Fibroblast of mammary gland (primary cell): ENCODE results near the gene NNT.
"Not testable (repeated sequence)": the region's sequence is repeated elsewhere in the genome, so short reads cannot be mapped to it uniquely, and the experiment has no call there.

ENCODE experiments used
- DNase-seq: peaks from one replicate; pipeline ENCODE4 v3.0.0-alpha.2; 2010; ENCODE audit warnings: low read depth
- H3K4me3 ChIP-seq: 2 replicates; pipeline ENCODE4 v1.5.1; 2011; ENCODE audit warnings: low read depth, mild to moderate bottlenecking, low read length, moderate library complexity; ENCODE audit not compliant: control insufficient read depth
- CTCF ChIP-seq: conservative IDR thresholded peaks from 2 replicates; pipeline ENCODE4 v1.5.1; 2011; ENCODE audit warnings: low read depth, low read length, inconsistent platforms; ENCODE audit not compliant: control insufficient read depth, insufficient read depth

The NNT gene

GRCh38 chr5:43694027-43694426 lies 91.0 kb downstream of the NNT start:
- no peak for DNase-seq
- no peak for TF ChIP-seq CTCF
- H3K4me3 ChIP-seq: no peak overlapping the region

GRCh38 chr5:43696444-43696843 lies 93.5 kb downstream of the NNT start:
- DNase-seq, H3K4me3 ChIP-seq: not testable (repeated sequence)

DNA sequence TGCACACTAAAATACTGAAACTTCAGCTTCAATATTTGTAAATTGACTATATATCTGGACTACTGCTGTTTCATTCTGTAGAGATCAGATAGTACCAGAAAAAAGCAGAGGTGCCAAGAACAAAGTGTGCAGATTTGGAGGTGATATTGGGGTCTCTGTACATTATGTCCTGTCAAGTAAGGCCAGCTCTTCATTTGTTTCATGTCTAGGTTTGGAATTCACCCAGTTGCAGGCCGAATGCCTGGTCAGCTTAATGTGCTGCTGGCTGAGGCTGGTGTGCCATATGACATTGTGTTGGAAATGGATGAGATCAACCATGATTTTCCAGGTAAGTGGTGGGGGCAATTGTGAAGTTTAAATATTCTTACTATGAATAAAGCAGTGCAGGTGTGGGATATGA lies 96.9 kb downstream of the NNT start:
- H3K4me3 ChIP-seq: no peak overlapping the region
- no peak for DNase-seq
- TF ChIP-seq CTCF: no peak

DNA sequence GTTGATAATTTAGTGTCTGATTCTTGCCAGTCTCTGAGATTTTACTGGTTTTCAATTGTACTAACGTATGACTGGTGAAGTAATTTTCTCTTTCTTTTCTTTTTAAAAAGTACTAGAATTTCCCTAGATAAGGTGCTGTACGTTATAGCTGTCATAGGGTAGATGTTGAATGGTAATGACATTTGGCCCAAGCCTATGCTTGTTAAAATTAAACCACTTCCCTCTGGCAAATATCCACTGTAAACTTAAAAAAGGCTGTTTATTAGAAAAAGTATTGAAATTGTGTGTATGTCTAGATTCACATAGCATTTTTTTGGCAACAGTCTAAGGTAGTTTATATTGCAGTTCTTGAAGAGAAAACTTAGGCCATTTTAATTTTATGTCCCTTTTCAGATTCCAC lies 97.6 kb downstream of the NNT start:
- no peak overlapping the region for H3K4me3 ChIP-seq
- TF ChIP-seq CTCF: no peak
- no peak for DNase-seq

GRCh38 chr5:43701227-43701626 lies 98.2 kb downstream of the NNT start:
- TF ChIP-seq CTCF: no peak
- DNase-seq: no peak
- H3K4me3 ChIP-seq: no peak overlapping the region

- H3K4me3 ChIP-seq: no peak overlapping the region
- no peak for TF ChIP-seq CTCF
- no peak for DNase-seq
Measured at GRCh38 chr5:43702293-43702692, 99.3 kb downstream of the NNT start.

- no peak overlapping the region for H3K4me3 ChIP-seq
- no peak for TF ChIP-seq CTCF
- DNase-seq: peak; percentile 86
Measured at GRCh38 chr5:43702815-43703214, 99.8 kb downstream of the NNT start.
